Central memory CD8-positive, alpha-beta T cell (primary cell): ENCODE measurements around the gene ASNS.

Experiments
- ATAC-seq: fragments of 150-1000 bp; cut with Tn5 transposase; replicated peaks from 2 replicates; pipeline ENCODE4 v1.10.0; 2022; ENCODE audit warnings: mild to moderate bottlenecking, moderate FRiP score, moderate number of reproducible peaks; ENCODE audit not compliant: poor library complexity, severe bottlenecking; ENCODE audit errors: extremely low read depth
- DNase-seq, 2 donors: peaks; one replicate each; pipeline ENCODE4 v3.0.0; 2021; ENCODE audit warnings: low spot score in 2 of 2
- H3K27ac Mint-ChIP-seq: one replicate; pipeline ENCODE4 v1.8.0; 2022; ENCODE audit warnings: low read depth, mild to moderate bottlenecking, moderate library complexity, mixed read lengths
- H3K27me3 Mint-ChIP-seq: one replicate; pipeline ENCODE4 v1.8.0; 2022; ENCODE audit warnings: mixed read lengths
- H3K36me3 Mint-ChIP-seq: one replicate; pipeline ENCODE4 v1.8.0; 2022; ENCODE audit warnings: mild to moderate bottlenecking, moderate library complexity, mixed read lengths; ENCODE audit not compliant: insufficient read depth
- H3K4me1 Mint-ChIP-seq: one replicate; pipeline ENCODE4 v1.8.0; 2022; ENCODE audit warnings: mixed read lengths
- H3K4me3 Mint-ChIP-seq: one replicate; pipeline ENCODE4 v1.8.0; 2022; ENCODE audit warnings: mild to moderate bottlenecking, moderate library complexity, mixed read lengths
- H3K9me3 Mint-ChIP-seq: one replicate; pipeline ENCODE4 v1.8.0; 2022; ENCODE audit warnings: mixed read lengths

The ASNS gene

DNA sequence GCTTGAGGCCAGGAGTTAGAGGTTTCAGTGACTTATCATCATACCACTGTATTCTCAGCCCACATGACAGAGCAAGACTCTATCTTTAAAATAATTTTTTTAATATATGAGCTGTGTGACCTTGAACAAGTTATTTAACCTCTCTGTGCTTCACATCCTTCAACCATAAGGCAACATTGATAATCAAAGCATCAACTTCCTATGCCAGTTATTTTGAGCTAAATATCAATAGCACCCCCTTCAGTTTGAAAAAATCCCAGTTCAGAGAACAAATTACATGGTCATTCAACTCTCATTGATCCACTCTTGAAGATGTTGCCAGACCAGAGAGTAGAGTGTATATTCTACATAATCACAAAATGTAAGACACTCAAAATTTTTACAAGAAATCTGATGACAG, 53.0 kb downstream of the ASNS start:
- peaks cover 15% of the 10 kb centered on the region for H3K27me3 Mint-ChIP-seq
- DNase-seq (no peak), ATAC-seq (no peak)
- no peaks in the 10 kb centered on the region for H3K36me3 Mint-ChIP-seq
- no peak overlapping the region for H3K27ac Mint-ChIP-seq
- no peaks in the 10 kb centered on the region for H3K4me1 Mint-ChIP-seq
- H3K9me3 Mint-ChIP-seq: no peaks in the 10 kb centered on the region
- no peak overlapping the region for H3K4me3 Mint-ChIP-seq

GRCh38 chr7:97818066-97818663, 54.0 kb downstream of the ASNS start:
- H3K36me3 Mint-ChIP-seq: no peaks in the 10 kb centered on the region
- no peak overlapping the region for H3K27ac Mint-ChIP-seq
- H3K4me1 Mint-ChIP-seq: no peaks in the 10 kb centered on the region
- ATAC-seq (no peak), DNase-seq (no peak)
- no peaks in the 10 kb centered on the region for H3K9me3 Mint-ChIP-seq
- peaks cover 12% of the 10 kb centered on the region for H3K27me3 Mint-ChIP-seq
- no peak overlapping the region for H3K4me3 Mint-ChIP-seq
